Measurements from ENCODE around the gene CALD1.

CALD1 gene

GRCh38 chr7:134856091-134856490 is 76.7 kb downstream of the CALD1 start:
- TF ChIP-seq SNAI2 (CRISPR knock-in tag; IDR thresholded peaks at IDR 0.05) (no peak), RARB (CRISPR knock-in tag; IDR thresholded peaks at IDR 0.05) (no peak), ARNTL (CRISPR knock-in tag; IDR thresholded peaks at IDR 0.05; ENCODE audit: borderline replicate concordance, low read depth) (no peak), ZFP3 (CRISPR knock-in tag; IDR thresholded peaks at IDR 0.05) (no peak), TOX (CRISPR knock-in tag; IDR thresholded peaks at IDR 0.05; ENCODE audit: borderline replicate concordance) (no peak), POU6F1 (CRISPR knock-in tag; IDR thresholded peaks at IDR 0.05; ENCODE audit: borderline replicate concordance, low read depth) (no peak), ZNF565 (CRISPR knock-in tag; conservative IDR thresholded peaks at IDR 0.05; ENCODE audit: low read depth) (no peak), TCF4 (CRISPR knock-in tag; IDR thresholded peaks at IDR 0.05; ENCODE audit: borderline replicate concordance) (peak; percentile 16; the same call in 1 of the 2 replicates)

GRCh38 chr7:134856691-134857090 is 77.3 kb downstream of the CALD1 start:
- TF ChIP-seq TCF4 (CRISPR knock-in tag; IDR thresholded peaks at IDR 0.05; ENCODE audit: borderline replicate concordance) (no peak), ZFP3 (CRISPR knock-in tag; IDR thresholded peaks at IDR 0.05) (no peak), ZC3H10 (CRISPR knock-in tag; IDR thresholded peaks at IDR 0.05) (no peak), PATZ1 (CRISPR knock-in tag; IDR thresholded peaks at IDR 0.05; ENCODE audit: borderline replicate concordance) (no peak), RARB (CRISPR knock-in tag; IDR thresholded peaks at IDR 0.05) (no peak), TOX (CRISPR knock-in tag; IDR thresholded peaks at IDR 0.05; ENCODE audit: borderline replicate concordance) (no peak), ESRRG (CRISPR knock-in tag; IDR thresholded peaks at IDR 0.05) (no peak), ZNF70 (CRISPR knock-in tag; IDR thresholded peaks at IDR 0.05) (no peak), OSR1 (CRISPR knock-in tag; IDR thresholded peaks at IDR 0.05) (no peak), POU6F1 (CRISPR knock-in tag; IDR thresholded peaks at IDR 0.05; ENCODE audit: borderline replicate concordance, low read depth) (no peak), PPARA (CRISPR knock-in tag; IDR thresholded peaks at IDR 0.05; ENCODE audit: borderline replicate concordance) (no peak), ZFP30 (CRISPR knock-in tag; IDR thresholded peaks at IDR 0.05) (no peak), SNAI2 (CRISPR knock-in tag; IDR thresholded peaks at IDR 0.05) (no peak), ZNF565 (CRISPR knock-in tag; conservative IDR thresholded peaks at IDR 0.05; ENCODE audit: low read depth) (no peak), BACH2 (CRISPR knock-in tag; IDR thresholded peaks at IDR 0.05; ENCODE audit: borderline replicate concordance) (no peak)
- TF ChIP-seq, protein P1, sequence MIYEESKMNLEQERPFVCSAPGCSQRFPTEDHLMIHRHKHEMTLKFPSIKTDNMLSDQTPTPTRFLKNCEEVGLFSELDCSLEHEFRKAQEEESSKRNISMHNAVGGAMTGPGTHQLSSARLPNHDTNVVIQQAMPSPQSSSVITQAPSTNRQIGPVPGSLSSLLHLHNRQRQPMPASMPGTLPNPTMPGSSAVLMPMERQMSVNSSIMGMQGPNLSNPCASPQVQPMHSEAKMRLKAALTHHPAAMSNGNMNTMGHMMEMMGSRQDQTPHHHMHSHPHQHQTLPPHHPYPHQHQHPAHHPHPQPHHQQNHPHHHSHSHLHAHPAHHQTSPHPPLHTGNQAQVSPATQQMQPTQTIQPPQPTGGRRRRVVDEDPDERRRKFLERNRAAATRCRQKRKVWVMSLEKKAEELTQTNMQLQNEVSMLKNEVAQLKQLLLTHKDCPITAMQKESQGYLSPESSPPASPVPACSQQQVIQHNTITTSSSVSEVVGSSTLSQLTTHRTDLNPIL (CRISPR knock-in tag; IDR thresholded peaks at IDR 0.05; ENCODE audit: low read depth), result no peak
- no peak; the same call in 2 of the 3 replicates for ATAC-seq

More at GRCh38 chr7:134856091-134856490, 76.7 kb downstream of the CALD1 start:
- ATAC-seq, result peak; percentile 47

DNA sequence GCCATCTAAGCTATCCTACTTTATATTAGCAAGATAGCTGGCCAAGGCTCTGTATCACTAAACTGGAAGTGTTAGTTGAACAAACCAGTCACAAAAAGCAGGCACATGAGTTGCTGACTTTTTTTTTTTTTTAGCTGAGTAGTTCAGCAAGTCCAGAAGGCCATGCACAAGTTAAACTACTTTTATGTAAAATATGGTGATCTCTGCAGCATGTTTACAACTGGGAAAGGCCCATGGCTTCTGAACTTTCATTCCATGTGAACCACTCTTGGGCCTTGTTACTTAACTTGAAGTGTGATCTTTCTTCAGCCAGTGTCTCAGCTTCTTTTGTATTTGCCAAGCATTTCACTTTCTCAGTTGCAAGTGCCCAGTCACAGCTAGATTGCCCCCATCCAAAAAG is 78.5 kb downstream of the CALD1 start:
- no peak for ATAC-seq
- TF ChIP-seq POU6F1 (CRISPR knock-in tag; IDR thresholded peaks at IDR 0.05; ENCODE audit: borderline replicate concordance, low read depth) (no peak), ZNF70 (CRISPR knock-in tag; IDR thresholded peaks at IDR 0.05) (no peak), ARNTL (CRISPR knock-in tag; IDR thresholded peaks at IDR 0.05; ENCODE audit: borderline replicate concordance, low read depth) (no peak), ZC3H10 (CRISPR knock-in tag; IDR thresholded peaks at IDR 0.05) (no peak), OSR1 (CRISPR knock-in tag; IDR thresholded peaks at IDR 0.05) (no peak), CSDC2 (CRISPR knock-in tag; IDR thresholded peaks at IDR 0.05) (no peak), TOX (CRISPR knock-in tag; IDR thresholded peaks at IDR 0.05; ENCODE audit: borderline replicate concordance) (no peak), GLIS3 (CRISPR knock-in tag; IDR thresholded peaks at IDR 0.05) (no peak), ISL1 (CRISPR knock-in tag; IDR thresholded peaks at IDR 0.05) (no peak), SNAI2 (CRISPR knock-in tag; IDR thresholded peaks at IDR 0.05) (no peak), BACH2 (CRISPR knock-in tag; IDR thresholded peaks at IDR 0.05; ENCODE audit: borderline replicate concordance) (no peak), ESRRG (CRISPR knock-in tag; IDR thresholded peaks at IDR 0.05) (no peak), PPARA (CRISPR knock-in tag; IDR thresholded peaks at IDR 0.05; ENCODE audit: borderline replicate concordance) (no peak), ZNF565 (CRISPR knock-in tag; conservative IDR thresholded peaks at IDR 0.05; ENCODE audit: low read depth) (no peak), RARB (CRISPR knock-in tag; IDR thresholded peaks at IDR 0.05) (no peak), ZFP30 (CRISPR knock-in tag; IDR thresholded peaks at IDR 0.05) (no peak)
- TF ChIP-seq, protein P1 (CRISPR knock-in tag; IDR thresholded peaks at IDR 0.05; ENCODE audit: low read depth), result no peak
- TF ChIP-seq, protein P2, sequence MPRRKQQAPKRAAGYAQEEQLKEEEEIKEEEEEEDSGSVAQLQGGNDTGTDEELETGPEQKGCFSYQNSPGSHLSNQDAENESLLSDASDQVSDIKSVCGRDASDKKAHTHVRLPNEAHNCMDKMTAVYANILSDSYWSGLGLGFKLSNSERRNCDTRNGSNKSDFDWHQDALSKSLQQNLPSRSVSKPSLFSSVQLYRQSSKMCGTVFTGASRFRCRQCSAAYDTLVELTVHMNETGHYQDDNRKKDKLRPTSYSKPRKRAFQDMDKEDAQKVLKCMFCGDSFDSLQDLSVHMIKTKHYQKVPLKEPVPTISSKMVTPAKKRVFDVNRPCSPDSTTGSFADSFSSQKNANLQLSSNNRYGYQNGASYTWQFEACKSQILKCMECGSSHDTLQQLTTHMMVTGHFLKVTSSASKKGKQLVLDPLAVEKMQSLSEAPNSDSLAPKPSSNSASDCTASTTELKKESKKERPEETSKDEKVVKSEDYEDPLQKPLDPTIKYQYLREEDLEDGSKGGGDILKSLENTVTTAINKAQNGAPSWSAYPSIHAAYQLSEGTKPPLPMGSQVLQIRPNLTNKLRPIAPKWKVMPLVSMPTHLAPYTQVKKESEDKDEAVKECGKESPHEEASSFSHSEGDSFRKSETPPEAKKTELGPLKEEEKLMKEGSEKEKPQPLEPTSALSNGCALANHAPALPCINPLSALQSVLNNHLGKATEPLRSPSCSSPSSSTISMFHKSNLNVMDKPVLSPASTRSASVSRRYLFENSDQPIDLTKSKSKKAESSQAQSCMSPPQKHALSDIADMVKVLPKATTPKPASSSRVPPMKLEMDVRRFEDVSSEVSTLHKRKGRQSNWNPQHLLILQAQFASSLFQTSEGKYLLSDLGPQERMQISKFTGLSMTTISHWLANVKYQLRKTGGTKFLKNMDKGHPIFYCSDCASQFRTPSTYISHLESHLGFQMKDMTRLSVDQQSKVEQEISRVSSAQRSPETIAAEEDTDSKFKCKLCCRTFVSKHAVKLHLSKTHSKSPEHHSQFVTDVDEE (CRISPR knock-in tag; IDR thresholded peaks at IDR 0.05), result no peak

Data from SK-N-SH treated with all-trans-retinoic acid at 6 μM for 48 hours (cell line).